ENCODE results near the gene DTX3. TPM values are rescaled to one million over a fixed set of nuclear protein-coding genes. Genes with fewer than 3 reads are reported as not detected.

Gene DTX3
- total RNA-seq, 3 donors from 2014 or later: 3.0 to 35.1 (median 25.9) TPM

GRCh38 chr12:57607958-57608663 is 3.5 kb downstream of the DTX3 start:
- Histone ChIP-seq H3K4me3 (no peak overlapping the region), H3K4me1 (peaks cover 0 to 4% of the 10 kb centered on the region in 2 donors), H3K36me3 (no peaks in the 10 kb centered on the region), H3K27ac (peak overlapping the region in 1 of 2 donors; percentile 9), H3K9me3 (no peaks in the 10 kb centered on the region), H3K27me3 (no peaks in the 10 kb centered on the region)
- intact Hi-C loops (cut with DNase I; ENCODE audit: low total_unique reads): no loop called here
- no peak for TF ChIP-seq POLR2A (IDR thresholded peaks at IDR 0.05)
- TF ChIP-seq CTCF (IDR thresholded peaks at IDR 0.05): no peak
- TF ChIP-seq POLR2AphosphoS5 (IDR thresholded peaks at IDR 0.05): no peak
- DNase-seq (ENCODE audit: low spot score in 2 of 2): no peak

GRCh38 chr12:57609101-57609780 is 4.6 kb downstream of the DTX3 start:
- Histone ChIP-seq H3K36me3 (no peaks in the 10 kb centered on the region), H3K4me3 (peak overlapping the region; percentile 57 to 90 (median 77)), H3K9me3 (no peaks in the 10 kb centered on the region), H3K27ac (peak overlapping the region; percentile 85 to 96), H3K27me3 (no peaks in the 10 kb centered on the region), H3K4me1 (no peaks in the 10 kb centered on the region)
- intact Hi-C loops (cut with DNase I; ENCODE audit: low total_unique reads): no loop called here
- TF ChIP-seq POLR2AphosphoS5 (IDR thresholded peaks at IDR 0.05): no peak
- no peak for TF ChIP-seq POLR2A (IDR thresholded peaks at IDR 0.05)
- no peak for TF ChIP-seq CTCF (IDR thresholded peaks at IDR 0.05)
- DNase-seq (ENCODE audit: low spot score in 2 of 2): no peak

GRCh38 chr12:57609781-57610553 is 5.3 kb downstream of the DTX3 start:
- TF ChIP-seq POLR2AphosphoS5 (IDR thresholded peaks at IDR 0.05) (no peak), CTCF (IDR thresholded peaks at IDR 0.05) (no peak), POLR2A (IDR thresholded peaks at IDR 0.05) (no peak)
- Histone ChIP-seq H3K36me3 (no peaks in the 10 kb centered on the region), H3K9me3 (no peaks in the 10 kb centered on the region), H3K4me3 (peak overlapping the region; percentile 57 to 90 (median 77)), H3K4me1 (no peaks in the 10 kb centered on the region), H3K27me3 (no peaks in the 10 kb centered on the region), H3K27ac (peak overlapping the region; percentile 85 to 96)
- DNase-seq (ENCODE audit: low spot score in 2 of 2): no peak
- intact Hi-C loops (cut with DNase I; ENCODE audit: low total_unique reads): no loop called here

- peak overlapping the region; percentile 85 to 96 for H3K27ac ChIP-seq
- H3K9me3 ChIP-seq: no peaks in the 10 kb centered on the region
- DNase-seq (ENCODE audit: low spot score in 2 of 2): peak; percentile 44 to 61
- H3K4me1 ChIP-seq: no peaks in the 10 kb centered on the region
- H3K4me3 ChIP-seq: peak overlapping the region; percentile 57 to 90 (median 77)
- H3K36me3 ChIP-seq: no peaks in the 10 kb centered on the region
- no peaks in the 10 kb centered on the region for H3K27me3 ChIP-seq
- intact Hi-C loops (cut with DNase I; ENCODE audit: low total_unique reads): no loop called here
- TF ChIP-seq POLR2A (IDR thresholded peaks at IDR 0.05) (no peak), CTCF (IDR thresholded peaks at IDR 0.05) (no peak), POLR2AphosphoS5 (IDR thresholded peaks at IDR 0.05) (no peak)
These were observed 6.0 kb downstream of the DTX3 start for GRCh38 chr12:57610554-57611107.

Measured in breast epithelium (tissue), 4 donors.